ENCODE data around the gene CPA1.

The CPA1 gene

DNA sequence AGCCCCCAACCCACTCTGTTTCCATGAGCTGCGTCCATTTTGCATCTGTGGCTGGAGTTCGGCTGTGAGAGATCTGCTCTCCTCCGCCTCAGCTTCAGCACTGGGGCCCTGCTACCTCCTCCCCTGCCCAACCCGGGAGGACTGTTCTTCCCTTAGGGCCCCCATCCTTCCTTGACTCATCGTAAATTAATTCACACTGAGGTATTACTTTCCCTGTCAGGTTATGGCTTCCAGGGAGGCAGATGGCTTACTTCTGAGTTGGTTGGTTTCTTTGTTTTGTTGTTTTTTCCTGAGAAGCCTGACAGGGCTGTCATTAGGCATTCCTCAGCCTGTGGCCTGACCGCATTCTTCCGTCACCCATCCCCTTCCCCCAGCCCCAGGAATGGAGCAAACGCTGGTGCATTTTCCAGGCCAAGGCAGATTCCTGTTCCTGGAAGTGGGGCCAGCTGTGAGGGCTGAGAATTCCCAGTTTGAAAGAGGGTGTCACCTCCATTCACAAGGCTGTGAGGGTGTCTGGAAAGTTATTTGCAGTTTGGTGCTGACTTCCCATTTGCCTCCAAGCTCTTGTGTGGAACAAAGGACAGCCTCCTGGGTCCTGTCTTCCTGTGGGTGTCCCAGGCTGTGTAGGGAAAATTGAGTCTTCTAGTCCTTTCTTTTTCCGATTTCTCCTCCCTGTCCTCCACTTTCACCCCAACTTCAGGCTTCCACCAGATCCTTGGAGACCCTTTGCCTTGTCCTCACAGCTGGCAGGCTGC, 24.0 kb upstream of the CPA1 start:
- no peak for DNase-seq

DNA sequence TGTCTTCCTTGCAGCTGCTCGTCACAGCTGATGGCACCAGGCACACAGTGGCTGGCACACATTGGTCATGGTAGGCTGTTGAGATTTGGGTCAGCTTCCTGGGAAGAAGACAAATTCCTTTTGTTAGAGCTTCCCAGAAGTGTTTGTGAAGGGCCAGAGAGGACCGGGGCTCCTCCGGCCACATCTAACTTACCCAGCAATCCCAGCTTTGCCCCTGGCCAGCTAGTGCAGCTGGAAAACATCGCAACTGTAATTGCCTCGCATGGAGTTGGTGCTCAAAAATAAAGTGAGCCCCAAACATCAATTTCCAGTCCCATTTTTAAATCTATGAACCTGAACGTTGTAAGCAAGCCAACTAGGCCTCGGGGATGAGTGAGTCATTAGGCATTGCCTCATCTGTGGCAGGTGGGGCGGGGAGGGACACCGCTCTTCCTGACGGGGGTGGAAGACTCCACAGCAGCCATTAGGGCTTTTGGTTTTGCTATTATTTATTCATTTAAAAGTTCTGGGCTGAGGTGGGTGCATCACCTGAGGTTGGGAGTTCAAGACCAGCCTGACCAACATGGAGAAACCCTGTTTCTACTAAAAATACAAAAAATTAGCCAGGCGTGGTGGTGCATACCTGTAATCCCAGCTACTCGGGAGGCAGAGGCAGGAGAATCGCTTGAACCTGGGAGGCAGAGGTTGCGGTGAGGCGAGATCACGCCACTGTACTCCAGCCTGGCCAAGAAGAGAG, 23.2 kb upstream of the CPA1 start:
- DNase-seq, result no peak

DNA sequence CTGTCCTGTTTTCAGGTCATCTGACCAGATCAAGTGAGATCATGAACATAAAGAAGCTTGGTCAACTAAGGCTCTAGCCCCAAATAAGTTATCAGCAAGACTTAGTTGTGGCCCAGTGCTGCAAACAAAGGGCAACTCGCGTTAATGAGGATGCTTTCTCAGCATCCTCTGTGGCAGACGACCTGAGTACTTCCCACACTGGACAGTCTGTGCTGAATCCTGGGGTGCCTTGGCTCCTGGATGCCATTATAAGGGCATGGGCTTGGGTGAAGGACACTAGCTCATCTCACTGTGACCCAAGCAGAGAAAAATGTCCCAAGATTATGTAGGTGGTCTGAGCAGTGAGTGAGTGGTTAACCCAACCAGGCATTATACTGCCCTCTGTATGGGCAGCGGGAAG, 21.8 kb upstream of the CPA1 start:
- DNase-seq, result no peak

DNA sequence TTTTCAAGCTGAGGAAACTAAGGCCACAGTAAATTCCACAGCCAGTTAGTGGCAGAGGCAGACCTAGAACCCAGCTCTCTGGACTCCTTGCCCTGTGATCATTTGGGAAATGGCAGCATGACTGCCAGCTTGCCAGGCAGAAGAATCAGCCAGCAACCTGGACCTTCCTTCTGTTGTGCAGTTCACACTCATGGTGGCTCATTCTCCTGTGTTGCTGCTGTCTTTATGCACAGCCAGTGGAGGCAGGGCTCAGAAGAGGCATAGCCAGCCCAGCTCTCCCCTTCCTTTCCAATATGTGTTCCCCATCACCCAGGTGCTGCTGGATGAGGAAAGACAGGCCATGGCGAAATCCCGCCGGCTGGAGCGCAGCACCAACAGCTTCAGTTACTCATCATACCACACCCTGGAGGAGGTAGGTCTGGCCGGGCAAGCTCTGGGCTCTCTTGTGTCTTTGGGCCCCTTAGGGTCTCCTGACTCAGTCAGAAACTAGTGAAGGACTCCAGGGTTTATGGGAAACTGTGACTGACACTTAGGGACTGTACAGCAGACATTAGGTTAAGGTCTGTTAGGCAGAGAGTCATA, 20.9 kb upstream of the CPA1 start:
- no peak for DNase-seq

DNA sequence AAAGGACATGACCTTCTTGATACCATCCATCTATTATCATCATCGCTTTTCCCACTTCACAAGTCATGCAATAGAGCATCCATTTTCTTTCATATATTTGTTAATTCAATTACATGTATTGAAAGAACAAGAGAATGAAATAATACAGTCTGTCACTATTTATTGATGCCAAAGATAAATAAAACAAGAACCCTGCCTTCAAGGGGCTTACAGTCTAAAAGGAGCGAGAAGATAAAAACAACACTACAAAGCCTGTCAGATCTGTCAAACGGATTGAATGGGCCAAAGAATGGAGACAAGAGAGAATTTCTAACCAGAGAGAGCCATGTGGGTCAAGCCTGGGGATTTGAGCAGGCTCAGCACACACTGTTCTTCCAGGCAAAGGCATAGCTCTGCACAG, 19.8 kb upstream of the CPA1 start:
- no peak for DNase-seq

DNA sequence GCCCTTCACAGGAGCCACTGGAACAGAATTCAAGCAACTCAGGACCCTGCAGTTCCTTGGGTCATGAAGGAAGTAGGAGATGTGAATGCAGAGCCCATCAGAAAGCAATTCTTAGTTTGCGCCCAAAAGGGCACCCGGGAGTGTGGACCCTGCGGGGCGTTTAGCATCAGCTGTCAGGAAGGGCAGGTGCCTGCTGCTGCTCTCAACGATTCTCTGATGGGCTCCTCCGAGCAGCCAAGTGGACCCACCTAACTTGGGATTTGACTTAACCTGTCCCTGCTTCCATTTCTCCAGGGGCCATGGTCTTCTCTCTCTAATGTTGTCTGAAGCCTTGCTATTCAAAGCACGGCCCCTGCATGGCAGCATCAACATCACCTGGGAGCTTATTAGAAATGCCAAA, 18.6 kb upstream of the CPA1 start:
- DNase-seq, result no peak

DNA sequence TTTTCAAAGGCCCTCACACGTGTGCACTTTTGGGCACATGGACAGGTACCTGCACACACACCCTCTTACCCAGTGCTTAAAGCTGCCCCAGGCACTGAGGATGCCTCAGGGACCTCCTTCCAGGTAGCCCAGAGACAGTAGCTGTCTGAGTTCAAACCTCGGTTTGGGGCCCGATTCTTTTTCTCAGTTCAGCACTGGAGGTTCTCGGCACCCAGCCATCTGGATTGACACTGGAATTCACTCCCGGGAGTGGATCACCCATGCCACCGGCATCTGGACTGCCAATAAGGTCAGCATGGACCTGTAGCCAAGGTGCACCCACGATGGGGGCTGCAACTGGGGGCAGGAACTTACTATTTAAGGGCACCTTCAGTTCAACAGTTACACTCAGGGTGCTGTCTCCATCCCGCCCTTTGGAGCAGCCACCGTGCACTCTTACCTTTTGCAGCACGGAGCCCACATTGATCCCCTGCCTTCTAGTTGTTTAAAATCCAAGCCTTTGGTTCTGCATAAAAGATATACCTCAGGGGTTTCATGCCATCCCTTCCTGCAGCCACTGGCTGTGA, 18.0 kb upstream of the CPA1 start:
- no peak for DNase-seq

DNA sequence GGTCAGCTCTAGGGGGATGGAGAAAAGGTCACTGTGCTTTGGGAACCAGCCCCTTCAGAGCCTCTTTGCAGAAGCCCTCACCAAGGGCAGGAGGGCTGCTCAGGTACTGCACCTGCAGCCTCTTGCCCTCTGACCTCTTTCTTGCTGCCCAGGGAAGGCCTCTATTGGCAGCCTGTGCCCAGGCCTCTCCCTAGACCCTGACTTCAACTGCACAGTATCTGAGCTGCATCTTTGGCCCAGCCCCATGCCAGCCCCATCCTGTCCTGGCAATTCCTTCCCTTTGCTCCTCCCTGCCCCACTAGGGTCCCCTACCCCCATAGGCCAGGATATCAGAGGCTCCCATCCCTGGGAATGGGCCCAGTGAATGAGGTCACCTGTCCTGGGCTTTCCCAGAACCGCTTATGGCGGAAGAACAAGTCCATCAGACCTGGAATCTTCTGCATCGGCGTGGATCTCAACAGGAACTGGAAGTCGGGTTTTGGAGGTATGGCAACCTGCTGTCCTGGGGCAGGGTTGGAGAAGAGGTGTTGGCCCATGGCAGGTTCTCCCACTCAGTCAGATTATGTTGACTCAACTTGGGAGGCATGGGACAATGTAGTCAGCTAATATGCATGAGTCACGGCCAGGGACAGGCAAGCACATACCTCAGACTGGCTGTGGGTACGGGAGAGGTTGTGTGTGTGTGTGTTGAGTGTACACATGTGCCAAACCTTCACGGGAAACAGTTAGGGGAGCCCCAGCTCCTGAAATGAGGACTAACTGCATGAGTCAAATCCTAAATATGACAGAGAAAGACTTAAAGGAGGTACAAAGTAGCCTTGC, 17.1 kb upstream of the CPA1 start:
- no peak for DNase-seq

DNA sequence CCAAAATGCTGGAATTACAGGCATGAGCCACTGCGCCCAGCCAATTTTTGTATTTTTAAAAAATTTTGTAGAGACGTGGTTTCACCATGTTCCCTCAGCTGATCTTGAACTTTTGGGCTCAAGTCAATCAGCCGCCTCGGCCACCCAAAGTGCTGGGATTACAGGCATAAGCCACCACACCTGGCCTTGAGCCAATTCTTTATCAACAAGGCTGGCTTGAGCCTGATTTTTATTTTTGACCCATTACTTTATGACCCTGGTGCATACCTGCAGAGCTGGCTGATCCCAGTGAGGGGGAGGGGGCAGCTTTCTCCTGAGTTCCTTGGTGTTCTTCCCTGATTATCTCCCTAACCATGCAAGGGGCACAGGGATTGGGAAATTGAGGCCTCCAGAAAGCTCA, 15.8 kb upstream of the CPA1 start:
- no peak for DNase-seq

DNA sequence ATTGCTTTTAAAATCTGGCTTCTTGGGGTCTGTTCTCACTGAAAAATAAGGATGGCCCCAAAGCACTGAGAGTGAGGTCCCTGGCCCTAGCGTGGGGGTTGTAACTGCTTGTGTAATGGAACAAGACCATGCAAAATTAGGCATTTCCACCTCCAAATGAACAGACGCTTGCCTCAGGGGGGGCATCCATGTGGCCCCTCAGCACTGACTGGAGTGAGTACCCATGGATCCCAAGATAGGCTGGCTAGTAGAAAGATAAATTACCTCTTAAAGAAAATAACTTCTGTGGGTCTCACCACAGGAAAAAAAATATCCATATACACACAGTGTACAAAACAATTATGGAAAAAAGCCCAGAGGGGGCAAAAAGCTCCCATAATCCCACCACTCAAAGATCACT, 15.2 kb upstream of the CPA1 start:
- no peak for DNase-seq

DNA sequence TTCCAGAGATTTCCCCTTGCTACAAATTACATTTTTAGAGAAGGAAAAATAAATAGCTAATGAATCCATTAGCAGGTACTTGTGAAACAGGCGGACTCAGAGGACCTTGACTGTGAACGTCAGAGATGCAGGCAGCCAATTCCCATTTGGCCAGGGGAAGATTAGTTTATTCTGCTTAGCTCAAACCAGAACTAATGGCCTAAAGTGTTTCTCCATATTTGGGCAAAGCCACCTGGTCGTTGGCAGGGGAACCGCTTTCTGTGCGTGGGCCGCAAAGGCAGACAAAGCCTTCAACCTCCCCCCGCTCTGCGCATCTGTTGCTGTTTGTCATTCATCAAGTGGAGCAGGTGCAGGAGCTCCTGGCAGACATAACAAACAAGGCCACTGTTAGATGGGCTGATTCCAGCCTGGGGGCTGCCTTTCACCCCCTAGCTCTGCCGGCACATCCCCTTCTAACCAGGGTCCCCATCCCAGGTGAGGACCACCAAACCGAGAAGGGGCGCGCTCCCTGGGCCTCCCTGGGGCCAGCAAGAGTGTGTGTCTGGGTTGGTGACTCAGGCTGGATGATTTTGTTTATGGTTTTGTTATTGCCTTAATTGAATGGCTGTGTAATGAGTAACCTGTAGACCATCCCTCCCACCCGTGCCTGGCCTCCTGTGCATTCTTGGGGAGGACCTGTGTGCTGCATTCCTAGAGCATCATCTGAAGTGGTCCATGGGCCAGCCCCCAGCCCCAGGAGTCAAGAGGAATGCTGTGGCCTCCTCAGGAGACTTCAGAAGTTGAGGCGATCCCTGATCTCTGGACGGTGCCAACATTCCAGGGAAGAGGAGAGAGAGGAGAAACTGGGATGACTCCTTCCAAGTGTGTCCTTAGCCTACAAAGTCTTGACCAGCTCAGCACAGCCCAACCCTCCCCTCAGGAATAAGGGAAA, 14.5 kb upstream of the CPA1 start:
- no peak for DNase-seq

DNA sequence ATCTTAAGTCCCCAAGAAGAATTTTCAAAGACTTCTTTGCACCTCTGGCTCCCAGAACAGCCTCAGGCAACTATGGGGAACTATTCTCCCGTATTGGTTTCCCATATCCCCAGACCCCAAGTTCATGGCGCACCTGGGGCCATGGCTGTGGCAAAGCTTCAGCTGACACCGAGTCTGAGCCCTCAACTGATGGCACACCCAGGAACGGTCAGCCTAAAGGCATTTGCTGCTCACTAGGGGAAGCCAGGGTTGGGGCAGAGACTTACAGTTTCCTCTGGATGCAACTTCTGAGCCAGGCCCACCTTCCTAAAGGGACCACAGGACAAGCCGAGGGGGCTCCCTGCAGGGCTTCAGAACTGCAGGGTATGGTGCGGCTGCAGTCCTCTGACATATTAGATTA, 13.7 kb upstream of the CPA1 start:
- DNase-seq, result no peak

DNA sequence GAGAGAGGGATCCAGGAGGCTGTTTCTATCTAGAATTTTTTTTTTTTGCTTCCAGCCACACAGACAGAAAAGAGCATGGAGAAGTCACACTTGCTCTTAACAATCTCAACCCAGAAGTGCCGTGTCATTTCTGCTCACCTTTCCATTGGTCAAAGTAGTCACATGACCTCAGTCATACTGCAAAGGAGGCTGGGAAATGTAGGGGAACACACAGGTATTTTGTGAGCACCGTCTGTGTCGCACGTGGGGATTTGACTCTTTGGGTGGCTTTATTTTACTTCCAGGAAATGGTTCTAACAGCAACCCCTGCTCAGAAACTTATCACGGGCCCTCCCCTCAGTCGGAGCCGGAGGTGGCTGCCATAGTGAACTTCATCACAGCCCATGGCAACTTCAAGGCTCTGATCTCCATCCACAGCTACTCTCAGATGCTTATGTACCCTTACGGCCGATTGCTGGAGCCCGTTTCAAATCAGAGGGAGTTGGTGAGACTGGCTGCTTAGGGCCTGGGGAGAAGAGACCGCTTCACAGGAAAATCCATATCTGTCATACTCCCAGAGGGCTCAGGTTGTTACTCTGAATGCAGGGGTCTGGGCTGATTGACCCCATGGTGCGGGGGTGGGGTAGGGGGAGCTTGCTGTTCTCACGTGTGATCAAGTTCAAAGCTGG, 13.1 kb upstream of the CPA1 start:
- DNase-seq, result no peak

DNA sequence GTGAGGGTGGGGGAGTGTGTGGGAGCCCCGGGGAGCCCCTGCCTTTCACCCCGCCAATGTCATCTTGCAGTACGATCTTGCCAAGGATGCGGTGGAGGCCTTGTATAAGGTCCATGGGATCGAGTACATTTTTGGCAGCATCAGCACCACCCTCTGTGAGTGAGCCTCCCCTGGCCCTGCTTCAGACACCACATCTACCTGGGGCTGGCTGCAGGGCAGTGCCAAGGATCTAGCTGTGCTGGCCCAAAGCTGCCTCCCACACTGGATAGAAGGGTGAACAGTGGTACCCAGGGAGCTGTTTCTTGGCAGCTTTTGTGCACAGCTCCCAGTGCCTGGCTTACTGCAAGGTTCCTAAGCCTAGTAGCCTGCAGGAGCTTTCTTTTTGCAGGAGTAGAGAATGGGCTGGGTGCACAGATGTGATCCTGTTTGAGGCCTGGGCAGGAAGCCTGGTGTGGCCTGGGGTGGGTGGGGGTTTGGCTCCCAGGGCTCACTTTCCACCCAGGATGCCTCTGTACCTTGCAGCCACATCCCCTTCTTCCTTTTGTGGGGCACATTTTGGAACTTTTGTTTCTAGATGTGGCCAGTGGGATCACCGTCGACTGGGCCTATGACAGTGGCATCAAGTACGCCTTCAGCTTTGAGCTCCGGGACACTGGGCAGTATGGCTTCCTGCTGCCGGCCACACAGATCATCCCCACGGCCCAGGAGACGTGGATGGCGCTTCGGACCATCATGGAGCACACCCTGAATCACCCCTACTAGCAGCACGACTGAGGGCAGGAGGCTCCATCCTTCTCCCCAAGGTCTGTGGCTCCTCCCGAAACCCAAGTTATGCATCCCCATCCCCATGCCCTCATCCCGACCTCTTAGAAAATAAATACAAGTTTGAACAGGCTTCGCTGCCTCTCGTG, 12.2 kb upstream of the CPA1 start:
- DNase-seq, result no peak

DNA sequence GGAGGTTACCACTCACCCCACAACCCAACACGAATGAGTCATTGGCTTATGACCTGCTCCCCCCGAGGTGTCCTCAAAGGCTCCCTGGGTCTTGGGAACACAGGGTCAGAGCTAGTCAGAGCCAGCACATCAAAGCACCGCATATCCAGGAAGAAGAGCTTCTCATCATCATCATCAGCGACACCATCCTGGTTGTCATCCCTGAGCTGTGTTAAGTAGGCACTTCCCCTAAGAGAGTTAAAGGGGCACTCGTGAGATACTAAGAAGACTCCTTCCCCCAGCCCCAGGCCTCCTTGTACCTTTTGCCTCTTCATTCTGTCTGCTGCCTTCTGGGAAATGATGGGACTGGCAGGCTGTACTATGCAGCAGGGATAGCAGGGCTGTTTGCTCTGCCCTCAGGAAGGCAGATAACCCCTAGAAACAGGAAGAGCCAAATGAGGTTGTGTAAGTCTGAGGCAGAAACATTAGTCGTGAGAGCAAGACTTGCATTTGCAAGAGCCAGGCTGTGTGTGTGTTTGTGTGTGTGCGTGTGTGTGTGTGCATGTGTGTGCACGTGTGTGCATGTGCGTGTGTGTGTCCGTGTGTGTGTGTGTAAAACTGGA, 11.1 kb upstream of the CPA1 start:
- peak; percentile 53 for DNase-seq

DNA sequence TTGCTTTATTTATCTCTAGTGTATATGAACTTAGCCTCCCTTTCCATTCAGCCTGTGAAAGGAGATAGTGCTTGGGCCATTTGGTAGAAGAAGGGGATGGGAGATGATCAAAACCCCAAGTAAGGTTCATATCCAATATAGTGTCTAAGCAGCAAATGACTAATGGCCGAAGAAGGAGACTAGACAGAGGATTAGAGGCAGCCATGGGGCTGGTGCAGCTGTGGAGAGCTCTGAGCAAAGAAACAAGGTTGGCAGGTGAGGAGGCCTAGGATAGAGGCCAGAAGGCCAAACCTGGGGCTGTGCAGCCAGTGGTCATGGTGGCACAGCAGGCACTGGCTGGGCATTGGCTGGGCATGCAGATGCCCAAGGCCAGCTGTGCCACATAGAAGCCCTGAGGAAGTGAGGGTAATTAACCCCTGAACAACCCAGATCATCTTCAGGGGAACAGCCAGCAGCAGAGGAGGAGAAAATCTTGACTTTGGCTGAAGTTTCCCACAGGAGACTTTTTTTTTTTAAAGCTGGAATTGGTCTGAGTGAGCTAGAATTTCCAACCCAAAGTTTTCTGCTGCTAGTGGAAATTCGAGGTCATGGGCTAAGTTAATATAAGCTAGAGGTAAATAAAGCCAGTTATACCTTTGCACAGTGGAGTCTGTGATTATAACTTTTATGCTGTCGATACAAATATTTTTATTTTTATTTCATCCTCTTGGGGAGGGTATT, 10.3 kb upstream of the CPA1 start:
- DNase-seq, result no peak

DNA sequence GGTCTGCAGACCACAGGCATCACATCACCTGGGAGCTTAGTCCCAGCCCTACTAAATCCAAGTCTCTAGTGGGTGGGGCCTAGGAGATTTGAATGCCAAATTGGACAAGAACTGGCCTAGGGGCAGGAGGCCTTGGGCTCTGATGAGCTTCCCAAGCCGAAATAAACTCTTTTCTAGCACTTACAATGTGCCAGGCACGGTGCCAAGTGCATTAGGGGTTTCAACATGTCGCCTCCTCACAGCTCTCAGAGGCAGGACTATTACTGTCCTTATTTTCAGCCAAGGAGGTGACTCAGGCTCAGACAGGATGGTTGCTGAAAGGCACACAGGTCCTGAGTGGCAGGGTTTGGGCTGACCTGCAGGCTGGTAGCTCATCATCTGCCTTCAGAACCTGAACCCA, 9.2 kb upstream of the CPA1 start:
- DNase-seq, result no peak

DNA sequence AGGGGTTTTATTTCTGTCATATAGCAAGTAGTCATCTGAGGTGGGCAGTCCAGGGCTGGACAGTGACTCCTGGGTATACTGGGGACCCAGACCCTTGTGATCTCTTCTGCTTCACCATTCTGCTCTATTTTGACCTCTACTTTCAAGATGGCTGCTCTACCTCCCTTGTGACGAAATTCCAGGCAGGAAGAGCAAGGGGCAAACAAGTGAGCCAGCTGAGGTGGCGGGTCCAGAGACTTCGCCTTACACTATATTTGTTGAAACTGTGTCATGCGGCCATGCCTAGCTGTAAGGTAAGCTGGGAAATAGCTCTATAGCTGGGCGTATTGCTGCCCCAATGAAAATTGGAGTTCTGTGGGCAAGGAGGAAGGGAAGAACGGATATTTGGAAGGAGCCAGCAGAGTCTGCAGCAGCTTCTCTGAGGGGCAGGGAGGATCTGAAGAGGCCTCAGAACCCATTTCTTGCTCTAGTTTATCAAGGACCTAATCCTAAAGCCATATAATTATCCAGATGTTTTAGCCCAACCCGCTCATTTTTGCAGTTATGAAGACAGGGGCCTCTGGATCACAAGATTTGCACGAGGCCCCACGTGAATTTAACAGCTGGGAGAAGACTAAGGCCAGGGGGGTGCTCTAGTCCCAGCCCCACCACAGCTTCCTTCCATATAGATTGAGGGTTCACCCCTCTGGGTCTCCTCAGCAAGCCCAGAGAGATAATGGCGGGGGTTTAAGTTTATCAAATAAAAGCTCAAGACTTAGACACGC, 7.7 kb upstream of the CPA1 start:
- DNase-seq, result no peak
